ENCODE data around the gene SLC12A2.

The SLC12A2 gene

GRCh38 chr5:128228521-128228920 is 145.0 kb downstream of the SLC12A2 start:
- DNase-seq, result peak; percentile 58

- DNase-seq, result no peak
Observed at GRCh38 chr5:128234928-128235641, 151.5 kb downstream of the SLC12A2 start.

GRCh38 chr5:128236334-128236733 is 152.8 kb downstream of the SLC12A2 start:
- DNase-seq, result no peak

GRCh38 chr5:128237000-128237399 is 153.4 kb downstream of the SLC12A2 start:
- no peak for DNase-seq

- DNase-seq, result peak; percentile 64
Observed at GRCh38 chr5:128237546-128237945, 154.0 kb downstream of the SLC12A2 start.

All from fibroblast of skin of right quadriceps (primary cell).